GM19193 (cell line): ENCODE results near the gene FGD1.

Experiments used
- POLR2A ChIP-seq: IDR thresholded peaks from 4 replicates; pipeline ENCODE4 v1.6.1; 2011; ENCODE audit not compliant: insufficient read depth, insufficient read length; ENCODE audit errors: extremely low read depth

Gene FGD1

DNA sequence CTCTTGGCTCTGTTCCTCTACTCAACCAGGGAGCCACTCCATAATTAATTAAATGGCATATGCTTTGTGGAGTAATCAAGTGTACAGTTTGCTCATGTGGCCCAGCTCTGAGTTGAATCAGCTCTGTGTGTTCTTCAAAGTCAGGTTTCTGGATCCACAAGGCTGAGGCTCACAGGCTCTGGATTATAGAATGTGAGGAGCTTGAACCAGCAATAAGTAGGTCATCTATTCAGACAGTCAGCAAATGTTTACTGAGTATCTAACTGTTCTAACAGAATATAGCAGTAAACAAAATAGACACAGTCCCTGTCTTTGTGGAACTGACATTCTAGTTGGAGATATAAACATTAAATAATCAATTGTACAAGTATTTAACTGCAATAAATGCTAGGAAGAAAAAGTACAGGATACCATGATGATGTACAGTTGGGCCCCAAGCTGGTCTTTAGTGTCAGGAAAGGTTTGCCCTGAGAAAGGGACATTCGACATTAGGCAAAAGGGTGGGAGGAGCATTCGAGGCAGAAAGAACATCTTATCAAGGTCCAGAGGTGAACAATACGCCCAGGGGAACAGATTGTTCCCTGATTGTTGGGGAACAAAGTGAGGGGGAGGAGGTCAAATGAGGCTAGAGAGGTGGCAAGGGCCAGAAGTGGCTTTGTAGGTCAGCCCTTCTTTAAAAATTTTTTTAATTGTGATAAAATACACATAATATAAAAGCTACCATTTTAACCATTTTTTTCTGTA lies 76.3 kb downstream of the FGD1 start:
- no peak for TF ChIP-seq POLR2A

DNA sequence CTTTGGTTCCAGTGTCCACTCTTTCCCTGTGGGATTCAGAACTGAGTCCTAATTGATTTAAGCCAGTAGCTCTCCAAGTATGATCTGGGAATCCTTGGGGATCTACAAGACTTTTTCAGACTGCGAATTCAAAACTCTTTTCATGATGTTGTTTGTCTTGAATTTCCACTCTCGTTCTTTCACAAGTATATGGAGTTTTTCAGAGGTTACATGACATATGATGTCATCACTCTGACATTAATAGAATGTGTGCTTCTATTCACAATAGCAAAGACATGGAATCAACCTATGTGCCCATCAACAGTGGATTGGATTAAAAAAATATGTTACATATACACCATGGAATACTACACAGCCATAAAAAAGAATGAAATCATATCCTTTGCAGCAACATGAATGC lies 79.1 kb downstream of the FGD1 start:
- no peak for TF ChIP-seq POLR2A

DNA sequence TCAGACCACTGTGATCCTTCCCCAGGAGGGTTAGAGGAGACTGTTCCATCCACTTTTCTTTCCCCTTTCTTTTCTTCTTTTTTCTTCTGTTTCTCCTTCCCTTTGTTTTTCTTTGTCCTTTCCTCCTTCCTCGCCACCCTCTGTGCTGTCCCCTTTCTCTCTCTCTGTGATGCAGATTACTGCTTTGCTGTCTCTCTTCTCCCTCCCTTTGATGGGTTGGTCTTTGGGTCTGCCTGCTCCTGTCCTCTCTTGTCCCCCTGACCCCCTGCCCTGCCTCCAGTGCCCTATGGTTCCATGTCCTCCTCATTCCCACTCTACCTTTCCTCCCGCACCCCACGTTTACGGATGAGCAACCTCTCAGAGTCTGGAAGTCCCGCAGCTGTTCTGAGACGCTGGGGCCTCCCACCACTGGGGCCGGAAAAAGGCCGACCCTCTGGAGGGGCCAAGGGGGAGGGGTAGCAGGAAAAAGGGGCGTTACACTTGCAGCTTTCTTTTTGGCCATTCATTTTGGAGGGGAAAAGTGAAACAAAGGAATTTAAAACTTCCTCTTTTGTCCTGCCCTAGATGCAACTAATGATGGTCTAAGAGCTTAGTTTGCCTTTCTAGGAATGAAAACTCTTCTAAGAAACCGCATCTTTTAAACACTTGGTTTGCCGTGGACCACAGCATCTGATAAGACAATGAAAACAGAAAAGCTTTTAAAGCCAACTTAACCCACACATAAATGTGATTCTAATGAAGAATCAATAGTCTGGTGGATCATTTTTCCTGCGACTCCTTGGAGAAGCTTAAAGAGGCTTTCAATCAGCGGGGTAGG lies 80.3 kb downstream of the FGD1 start:
- no peak for TF ChIP-seq POLR2A

DNA sequence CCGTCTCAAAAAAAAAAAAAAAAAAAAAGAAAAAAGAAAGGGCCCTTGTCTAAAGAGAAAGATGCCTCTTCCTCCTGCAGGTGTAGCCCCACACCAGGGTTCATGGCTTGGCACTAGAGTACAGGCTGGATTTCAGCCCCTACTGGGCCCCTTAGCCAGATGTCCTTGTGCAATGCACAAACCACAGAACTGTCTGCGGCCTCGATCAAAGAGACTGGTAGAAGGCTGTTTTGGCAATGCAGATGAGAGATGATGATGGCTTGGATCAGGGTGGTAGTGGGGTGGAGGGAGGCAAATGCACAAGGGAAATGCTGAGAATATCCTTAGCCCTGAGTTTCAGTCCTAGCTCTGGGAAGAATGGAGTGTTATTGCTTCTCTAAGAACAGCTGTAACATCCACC lies 82.3 kb downstream of the FGD1 start:
- no peak for TF ChIP-seq POLR2A

DNA sequence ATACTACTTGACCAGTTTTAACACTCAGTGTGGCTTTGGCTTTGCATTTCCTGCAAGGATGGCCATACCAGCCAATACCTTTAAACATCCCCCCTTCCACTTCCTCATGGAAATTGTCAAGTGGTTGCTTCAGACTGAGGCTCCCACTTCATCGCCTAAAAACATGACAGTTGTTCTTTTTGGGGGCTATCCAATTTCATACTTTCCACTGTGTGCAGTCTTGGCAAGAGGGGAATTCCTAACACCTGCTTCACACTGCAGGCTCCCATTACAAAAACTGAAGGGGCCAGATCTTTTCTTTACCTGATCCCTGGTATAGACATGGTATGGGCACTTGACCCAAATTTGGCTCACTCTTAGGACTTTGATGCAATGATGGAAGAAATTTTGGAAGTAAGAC lies 84.3 kb downstream of the FGD1 start:
- no peak for TF ChIP-seq POLR2A

DNA sequence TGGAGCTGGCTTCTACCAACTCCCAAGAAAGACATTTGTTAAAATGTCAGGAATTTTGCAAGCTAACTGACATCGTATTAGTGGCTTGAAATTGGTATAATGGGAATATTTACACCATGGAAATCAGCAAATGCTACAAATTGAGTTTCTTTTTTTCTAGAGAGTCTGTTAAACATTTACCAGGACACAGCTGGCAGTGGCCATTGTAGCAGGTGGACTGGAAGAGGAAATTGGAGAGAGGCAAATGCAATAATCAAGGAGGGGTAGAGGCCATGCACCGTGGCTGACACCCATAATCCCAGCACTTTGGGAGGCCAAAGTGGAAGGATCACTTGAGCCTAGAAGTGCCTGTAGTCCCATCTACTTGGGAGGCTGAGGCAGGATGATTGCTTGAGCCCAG lies 88.8 kb downstream of the FGD1 start:
- no peak for TF ChIP-seq POLR2A

DNA sequence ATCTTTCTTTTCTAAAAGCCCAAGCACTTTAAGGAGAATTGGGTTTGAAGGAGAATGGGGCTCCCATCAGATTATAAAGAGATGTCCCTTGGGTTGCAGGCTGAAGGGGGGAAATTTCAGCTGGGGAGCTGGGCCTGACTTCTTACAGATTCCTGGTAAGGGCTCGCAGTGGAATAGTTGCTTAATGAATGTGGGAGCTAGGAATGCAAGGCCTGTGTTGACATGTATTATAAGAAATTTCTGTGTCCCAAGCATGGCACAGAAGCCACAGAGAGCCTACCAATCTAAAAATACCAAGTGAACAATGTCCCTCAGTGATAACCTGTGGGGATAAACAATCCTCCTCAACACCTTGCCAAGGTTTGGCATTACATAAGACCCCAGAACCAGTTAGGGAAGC lies 98.9 kb downstream of the FGD1 start:
- no peak for TF ChIP-seq POLR2A
